ENCODE measurements around the gene ASGR2.
"Not testable (repeated sequence)": the region's sequence is repeated elsewhere in the genome, so short reads cannot be mapped to it uniquely, and the experiment has no call there.

ASGR2 gene, protein sequence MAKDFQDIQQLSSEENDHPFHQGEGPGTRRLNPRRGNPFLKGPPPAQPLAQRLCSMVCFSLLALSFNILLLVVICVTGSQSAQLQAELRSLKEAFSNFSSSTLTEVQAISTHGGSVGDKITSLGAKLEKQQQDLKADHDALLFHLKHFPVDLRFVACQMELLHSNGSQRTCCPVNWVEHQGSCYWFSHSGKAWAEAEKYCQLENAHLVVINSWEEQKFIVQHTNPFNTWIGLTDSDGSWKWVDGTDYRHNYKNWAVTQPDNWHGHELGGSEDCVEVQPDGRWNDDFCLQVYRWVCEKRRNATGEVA

DNA sequence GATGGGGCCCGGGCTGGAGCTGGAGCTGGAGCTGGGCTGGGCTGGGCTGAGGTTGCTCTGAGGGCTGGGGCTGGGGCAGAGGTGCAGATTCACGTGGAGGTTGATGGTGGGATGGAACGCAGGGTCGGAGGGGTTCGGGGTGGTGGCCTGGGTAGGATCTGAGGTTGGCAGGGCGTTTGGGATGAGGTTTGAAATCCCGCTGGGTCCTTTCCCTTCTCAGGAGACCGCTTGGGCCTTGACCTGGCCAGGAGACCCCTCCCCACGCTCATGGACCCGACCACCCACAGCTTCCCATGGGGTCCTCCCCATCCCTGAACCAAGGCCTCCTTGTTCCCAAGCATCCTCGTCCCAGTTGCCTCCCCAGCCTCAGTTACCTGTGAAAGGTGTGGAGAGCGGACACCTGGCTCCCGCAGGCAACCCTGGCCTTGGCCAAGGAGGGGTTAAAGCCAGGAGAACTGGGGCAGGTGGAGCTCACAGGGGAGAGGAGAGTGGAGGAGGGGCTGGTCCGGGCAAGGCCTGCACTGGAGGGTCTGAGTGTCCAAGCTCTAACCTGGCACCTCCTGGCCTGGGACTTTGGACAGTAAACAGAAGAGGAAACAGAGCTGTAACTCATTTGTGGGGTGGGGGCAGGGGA, at the start of gene ASGR2:
Gene ASGR2 (minus strand): TSS at position 582 of the 634 bp plus-strand sequence. CDS start 582 bp downstream, outside the sequence.
- no peak for DNase-seq

DNA sequence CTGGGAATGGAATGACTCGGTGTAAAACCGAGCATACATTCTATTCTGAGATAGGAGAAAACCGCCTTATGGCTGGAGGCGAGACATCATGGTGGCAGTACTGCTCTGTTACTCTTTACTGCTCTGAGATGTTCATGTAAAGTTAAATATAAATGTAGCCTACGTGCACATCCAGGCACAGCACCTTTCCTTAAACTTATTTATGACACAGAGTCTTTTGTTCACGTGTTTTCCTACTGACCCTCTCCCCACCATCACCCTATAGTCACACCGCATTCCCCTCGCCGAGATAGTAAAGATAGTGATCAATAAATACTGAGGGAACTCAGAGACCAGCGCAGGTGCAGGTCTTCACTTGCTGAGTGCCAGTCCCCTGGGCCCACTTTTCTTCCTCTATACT, 44.9 kb upstream of the ASGR2 start:
- not testable (repeated sequence) for DNase-seq

DNA sequence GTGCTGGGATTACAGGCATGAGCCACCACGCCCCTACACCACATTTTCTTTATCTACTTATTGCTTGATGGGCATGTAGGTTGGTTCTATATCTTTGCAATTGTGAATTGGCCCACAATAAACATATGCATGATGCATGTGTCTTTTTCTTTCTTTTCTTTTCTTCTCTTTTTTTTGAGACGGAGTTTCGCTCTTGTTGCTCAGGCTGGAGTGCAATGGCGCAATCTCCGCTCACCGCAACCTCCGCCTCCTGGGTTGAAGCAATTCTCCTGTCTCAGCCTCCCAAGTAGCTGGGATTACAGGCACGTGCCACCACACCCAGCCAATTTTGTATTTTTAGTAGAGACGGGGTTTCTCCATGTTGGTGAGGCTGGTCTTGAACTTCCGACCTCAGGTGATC, 43.8 kb upstream of the ASGR2 start:
- DNase-seq: not testable (repeated sequence)

DNA sequence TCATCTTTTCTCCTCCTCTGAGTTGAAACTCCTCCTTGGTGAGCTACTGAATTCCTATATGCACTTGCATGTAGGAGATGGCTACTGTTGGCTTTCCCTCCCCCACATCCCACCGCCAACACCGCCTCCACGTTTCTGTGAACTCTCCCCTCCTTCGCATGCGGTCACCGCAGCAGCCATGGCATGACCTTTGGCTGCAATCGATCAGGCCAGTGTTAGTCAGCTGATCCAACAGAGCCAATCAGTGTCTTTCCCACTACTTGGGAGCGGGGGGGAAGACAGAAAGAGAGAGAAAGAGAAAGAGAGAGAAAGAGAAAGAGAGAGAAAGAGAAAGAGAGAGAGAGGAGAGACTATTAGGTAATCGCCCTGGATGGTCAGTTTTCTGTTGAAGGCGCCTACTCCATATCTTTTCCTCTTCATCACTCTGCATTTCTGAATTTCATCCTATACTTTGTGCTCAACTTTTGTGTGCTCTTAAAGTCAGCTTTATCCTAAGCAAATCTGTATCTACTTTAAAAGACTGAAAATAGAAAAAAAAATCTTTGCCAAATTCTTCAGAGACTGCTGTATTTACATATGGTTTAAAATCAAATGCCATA, 41.8 kb upstream of the ASGR2 start:
- no peak for DNase-seq

DNA sequence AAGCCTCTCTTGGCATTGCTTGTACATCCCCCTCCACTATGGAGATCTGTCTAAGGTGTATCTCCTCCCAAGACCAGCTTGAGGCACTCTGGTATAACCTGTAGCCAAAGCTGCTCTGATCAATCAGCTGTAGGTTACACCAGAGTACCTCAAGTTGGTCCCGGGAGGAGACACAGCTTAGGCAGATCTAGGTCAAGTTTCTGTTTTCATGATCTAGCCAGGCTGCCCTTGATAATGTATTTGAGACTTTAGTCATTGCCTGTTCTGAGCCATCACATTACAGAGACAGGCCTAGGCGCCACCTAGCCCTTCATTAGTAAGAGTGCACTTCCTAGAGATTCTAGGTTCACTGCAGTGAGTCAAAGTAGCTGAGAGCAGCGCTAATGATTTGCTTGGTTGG, 33.1 kb upstream of the ASGR2 start:
- no peak for DNase-seq

DNA sequence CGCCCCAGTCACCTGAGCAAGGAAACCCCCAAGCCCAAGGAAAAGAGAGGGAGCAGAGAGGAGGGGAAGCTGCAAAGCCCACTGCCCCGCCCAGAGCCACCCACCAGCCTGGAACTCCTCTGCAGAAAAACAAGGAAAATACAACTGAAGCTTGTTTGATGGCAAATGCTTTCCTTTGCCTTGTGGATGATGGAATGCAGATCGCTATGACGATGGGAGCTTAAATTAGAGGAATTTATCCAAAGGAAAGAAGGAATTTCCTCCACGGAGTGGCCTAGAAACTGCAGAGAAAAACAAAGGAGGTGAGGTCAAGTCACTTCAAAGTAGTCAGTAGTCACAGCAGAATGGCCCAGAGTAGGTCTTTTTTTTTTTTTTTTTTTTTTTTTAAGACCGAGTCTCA, 31.5 kb upstream of the ASGR2 start:
- no peak for DNase-seq

DNA sequence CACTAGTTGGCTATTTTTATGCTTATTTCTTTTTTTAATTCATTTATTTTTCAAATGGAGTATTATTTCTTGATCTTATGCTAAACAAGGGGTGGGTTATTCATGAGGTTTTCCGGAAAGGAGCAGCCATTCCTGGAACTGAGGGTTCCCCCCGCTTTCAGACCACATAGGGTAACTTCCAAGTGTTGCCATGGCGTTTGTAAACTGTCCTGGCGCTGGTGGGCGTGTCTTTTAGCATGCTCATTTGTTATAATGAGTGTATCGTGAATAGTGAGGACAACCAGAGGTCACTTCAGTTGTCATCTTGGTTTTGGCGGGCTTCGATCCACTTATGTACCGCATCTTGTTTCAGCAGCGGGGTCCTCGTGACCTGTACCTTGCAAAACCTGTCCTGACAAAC, 29.6 kb upstream of the ASGR2 start:
- no peak for DNase-seq

DNA sequence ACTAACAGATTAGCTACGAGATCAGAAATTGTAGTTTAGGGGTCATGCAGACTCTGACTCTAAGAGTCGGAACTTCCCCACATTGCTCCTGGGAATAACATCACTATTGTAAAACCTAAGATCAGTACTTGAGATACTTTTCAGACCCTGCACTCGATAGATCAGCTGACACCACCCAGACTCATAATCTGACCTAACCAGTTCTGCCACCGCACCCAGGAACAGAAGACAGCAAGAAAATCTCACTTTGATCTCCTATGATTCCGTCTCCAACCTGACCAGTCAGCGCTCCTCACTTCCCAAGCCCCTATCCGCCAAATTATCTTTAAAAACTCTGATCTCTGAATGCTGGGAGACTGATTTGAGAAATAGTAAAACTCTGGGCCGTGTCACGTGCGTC, 27.2 kb upstream of the ASGR2 start:
- DNase-seq: no peak

DNA sequence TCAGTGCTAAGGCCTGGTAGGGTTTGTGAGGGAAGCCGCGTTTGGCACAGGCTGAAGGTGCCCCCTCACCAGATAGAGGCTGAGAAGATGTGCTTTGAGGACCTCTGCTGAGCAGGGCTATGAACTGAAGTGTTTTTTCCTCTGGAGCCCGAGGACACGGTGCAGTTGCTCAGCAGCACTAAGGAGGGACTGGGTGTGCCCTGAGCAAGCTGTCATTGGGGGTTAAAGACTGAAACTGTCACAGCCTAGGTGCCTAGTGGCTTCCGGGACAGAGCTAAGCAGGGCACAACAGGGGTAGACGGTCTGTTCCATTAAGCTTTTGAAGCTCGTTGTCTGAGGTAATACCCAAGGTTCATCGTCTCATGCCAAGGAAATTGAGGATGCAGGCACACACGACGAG, 24.8 kb upstream of the ASGR2 start:
- no peak for DNase-seq

DNA sequence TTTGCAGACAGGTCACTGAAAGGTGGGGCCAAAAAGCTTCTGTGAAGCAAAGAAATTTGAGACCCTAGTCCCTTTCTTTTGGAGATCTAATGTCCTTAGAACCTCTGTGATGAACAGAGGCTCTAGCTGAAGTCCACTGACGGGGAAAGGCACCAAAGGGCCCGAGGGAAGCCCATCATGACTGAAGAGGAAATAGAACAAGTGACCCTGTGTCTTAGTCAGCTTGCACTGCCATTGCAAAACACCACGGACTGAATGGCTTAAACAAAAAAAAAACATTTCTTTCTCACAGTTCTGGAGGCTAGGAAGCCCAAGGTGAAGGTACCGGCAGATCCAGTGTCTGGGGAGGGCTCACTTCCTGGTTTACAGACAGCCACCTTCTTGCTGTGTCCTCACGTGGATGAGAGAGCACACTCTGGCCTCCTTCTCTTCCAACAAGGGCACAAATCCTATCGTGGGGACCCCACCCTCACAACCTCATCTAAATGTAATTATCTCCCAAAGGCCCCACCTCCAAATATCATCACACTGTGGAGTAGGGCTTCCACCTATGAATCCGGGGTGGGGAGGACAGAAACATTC, 24.3 kb upstream of the ASGR2 start:
- DNase-seq: no peak

DNA sequence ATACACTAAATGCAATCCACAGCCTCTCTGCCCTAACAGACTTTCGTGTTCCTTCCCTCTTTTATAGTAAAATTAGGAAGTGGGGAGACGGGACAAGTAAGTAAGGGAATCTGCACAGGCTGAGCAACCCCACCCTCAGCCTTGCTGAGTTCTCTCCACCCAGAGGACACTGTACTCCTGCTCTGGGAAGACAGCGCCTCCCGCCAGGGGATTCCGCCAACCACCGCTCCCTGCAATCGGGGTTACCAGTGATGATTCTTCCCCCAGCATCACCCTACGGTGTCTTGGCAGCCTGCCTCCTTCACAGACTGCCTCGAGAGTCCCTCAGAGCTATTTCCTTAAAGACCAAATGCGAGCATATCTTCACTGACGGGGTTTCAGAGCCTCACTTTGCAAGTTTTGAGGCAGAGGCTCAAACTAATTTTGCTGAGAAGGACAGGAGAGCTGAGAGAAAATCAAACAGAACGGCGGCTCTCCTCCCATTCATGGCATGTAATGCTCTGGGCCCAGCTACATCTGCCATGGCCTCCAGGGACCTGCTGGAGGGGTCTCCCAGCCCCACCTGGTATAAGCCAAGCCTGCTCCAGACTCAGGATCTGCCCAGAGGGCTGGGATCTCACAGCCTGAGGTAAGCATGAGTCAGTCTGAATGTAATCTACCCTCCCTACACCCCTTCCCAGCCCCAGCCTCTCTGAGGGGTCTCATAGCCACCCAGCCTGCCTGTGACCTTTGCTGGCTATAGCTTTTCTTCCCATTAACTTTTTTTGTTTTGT, 22.7 kb upstream of the ASGR2 start:
- DNase-seq: no peak

DNA sequence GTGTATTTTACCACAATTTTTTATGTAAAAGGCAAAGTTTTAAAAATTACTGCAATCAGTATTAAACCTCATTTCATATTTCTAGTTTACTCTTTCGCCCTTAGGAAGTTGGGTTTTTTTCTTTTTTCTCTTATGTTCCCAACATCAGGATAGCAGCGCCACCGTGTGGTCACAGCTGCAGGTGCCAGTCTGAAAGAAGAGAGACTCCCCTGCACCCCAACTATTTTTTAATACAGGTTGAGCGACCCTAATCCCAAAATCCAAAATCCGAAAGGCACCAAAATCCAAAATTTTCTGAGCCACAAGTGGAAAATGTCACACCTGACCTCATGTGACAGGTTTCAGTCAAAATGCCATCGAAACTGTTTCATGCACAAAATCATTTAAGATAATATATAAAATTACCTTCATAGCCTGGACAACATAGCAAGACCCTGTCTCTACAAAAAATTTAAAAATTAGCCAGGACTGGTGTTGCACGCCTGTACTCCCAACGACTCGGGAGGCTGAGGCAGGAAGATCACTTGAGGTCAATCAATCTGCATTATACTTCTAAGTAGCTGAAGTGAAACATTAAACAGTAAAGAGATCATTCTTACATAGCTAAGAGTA, 21.8 kb upstream of the ASGR2 start:
- DNase-seq: no peak

DNA sequence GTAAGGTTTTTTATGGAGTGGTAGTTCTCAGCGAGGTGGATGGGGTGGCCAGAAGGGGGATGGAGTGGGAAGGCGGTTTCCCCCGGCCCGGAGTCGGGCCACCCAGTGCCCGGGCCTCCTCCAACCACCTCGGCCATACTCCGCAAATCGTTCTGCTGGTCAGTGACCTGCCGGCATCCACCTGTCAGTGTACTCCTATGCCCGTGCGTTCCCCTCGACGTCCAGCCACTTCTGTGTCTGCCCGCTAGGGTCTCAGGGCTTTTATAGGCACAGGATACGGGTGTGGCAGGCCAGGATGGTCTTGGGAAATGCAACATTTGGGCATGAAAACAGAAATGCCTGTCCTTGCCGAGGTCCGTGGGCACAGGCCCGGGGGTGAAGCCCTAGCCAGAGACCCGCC, 19.3 kb upstream of the ASGR2 start:
- no peak for DNase-seq

DNA sequence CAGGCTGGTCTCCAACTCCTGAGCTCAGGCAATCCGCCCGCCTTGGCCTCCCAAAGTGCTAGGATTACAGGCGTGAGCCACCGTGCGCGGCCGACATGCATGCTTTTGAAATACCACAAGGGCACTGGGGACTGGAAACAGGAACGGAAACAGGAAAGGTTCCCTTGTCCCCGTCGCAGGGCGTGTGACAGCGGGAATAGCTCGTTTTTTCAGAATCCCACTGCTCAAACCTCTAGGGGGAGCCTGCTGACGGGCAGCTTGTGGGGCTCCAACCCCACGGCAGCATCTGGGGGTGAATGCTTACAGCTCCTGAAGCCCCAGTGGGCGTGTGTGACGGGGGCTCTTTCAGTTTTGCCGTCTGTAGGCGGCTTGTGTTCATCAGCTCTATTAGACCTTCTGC, 18.8 kb upstream of the ASGR2 start:
- DNase-seq: no peak

DNA sequence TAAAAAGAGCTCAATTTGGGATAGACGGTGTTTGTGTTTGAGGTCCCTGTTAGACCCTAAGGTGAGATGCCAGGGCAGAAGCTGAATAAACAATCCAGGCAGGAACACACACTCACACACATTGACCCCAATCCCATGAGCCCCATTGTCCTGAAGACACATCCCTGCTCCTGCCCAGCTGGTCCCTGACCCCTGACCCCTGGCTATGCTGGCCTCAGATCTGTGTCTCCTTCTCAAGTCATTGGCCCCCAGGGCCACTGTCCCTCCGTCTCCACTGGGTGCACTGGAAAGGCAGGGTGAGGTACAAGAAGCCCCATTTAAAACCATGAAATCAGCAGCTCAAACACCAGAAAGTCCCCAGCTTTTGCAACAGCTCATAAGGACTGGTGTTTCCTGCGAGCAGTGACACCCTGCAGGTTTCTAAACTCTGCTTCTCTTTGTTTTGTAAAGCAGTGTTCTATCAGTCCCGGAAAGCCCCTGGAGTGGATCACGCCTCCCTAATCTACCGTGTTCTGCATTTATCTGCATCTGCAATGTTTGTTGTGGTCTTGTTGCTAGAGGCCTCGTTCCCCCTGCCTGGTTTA, 18.0 kb upstream of the ASGR2 start:
- no peak for DNase-seq

DNA sequence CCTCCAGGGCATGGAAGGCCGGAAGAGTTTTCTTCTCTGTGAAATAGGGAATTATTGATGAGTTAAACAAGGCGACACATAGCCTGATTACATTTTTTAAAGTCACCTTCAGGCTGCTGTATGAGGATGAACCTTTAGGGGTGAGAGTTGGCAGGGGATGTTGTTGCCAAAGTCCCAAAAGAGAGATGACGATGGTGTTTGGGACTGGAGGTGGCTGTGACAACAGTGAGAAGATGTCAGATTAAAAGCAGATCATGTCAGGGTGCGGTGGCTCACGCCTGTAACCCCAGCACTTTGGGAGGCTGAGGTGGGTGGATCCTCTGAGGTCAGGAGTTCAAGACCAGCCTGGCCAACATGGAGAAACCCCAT, 16.8 kb upstream of the ASGR2 start:
- DNase-seq: no peak

DNA sequence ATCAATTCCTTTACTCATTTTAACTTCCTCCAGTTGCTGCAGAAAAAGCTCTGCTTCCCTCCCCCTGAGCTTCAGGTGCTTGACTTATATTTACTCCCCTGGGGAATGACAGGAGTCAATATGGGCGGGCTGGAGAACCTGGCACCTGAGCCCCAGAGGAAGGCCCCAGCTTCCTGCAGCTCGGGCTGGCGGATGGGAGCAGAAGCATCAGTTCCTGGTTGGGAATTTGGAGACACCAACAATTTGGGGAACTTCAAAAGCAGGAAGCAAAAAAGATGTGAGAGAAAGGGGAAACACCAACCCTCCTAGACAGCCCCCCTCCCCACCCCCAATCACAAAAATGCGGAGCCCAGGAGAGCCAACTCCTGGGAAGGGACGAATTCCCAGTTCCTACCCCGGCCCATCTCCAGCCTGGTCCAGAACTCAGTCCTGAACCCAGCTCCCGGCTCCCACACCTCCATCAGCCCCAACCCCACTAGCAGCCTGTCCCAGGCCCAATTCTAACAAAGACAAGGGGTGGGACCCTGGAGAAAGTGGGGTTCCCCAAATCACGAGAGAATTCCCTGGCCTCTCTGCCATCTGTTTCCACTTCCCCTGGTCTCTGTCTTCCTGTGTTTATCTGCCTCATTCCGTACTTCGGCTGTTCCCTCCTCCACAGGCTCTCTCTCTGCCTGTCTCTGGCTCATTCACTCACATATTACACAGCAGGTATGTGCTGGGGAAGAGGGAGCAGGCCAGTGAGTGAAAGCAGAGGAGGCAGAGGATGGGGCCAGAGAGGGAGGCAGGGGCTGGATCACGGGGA, 16.2 kb upstream of the ASGR2 start:
- DNase-seq: no peak

DNA sequence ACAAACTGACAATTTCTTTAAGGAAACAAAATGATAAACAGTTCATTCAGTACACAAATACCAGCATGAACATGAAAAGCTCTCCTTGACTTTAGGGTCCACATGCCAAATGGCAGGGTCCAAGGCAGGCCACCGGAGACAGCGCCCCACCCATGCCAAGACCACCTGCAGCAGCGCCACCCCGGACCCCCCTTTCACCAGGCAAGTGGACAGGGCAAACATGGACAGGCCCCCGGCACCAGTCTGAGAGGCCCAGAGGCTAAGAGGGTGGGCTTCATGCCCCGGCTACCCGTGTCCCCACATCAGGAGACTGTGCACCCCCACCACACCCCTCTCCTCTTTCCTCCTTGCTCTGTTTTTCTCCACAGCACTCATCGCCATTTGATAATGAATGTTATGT, 14.7 kb upstream of the ASGR2 start:
- DNase-seq: no peak

DNA sequence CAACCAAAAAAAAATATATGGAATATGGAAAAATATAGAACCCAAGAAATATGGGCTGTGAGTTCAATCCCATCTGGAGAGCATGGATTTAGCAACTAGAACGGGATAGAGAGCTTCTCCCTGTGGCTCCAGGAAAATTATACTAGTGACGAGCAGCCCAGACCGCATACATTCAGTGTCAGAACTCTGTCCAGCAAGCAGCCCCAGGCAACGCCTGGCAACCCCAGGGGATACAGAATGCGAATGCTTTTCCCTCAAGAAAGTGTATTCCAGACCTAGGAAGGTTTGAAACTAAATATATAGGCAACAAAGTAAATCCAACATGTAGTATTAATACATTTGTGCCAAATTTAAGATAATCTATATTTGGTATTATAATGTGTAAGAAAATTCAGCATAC, 13.5 kb upstream of the ASGR2 start:
- no peak for DNase-seq

DNA sequence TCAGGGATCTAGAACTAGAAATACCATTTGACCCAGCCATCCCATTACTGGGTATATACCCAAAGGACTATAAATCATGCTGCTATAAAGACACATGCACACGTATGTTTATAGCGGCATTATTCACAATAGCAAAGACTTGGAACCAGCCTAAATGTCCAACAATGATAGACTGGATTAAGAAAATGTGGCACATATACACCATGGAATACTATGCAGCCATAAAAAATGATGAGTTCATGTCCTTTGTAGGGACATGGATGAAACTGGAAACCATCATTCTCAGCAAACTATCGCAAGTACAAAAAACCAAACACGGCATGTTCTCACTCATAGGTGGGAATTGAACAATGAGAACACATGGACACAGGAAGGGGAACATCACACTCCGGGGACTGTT, 12.9 kb upstream of the ASGR2 start:
- DNase-seq: not testable (repeated sequence)

DNA sequence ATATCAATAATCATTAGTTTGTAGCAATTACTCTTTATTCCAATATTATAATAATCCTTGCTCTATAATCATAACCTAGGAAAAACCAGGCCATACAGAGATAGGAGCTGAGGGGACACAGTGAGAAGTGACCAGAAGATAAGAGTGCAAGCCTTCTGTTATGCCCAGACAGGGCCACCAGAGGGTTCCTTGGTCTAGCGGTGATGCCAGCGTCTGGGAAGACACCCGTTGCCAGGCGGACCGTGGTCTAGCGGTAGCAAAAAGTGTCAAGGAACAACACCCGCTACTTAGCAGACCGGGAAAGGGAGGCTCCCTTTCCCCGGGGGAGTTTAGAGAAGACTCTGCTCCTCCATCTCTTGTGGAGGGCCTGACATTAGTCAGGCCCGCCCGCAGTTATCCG, 11.8 kb upstream of the ASGR2 start:
- not testable (repeated sequence) for DNase-seq

DNA sequence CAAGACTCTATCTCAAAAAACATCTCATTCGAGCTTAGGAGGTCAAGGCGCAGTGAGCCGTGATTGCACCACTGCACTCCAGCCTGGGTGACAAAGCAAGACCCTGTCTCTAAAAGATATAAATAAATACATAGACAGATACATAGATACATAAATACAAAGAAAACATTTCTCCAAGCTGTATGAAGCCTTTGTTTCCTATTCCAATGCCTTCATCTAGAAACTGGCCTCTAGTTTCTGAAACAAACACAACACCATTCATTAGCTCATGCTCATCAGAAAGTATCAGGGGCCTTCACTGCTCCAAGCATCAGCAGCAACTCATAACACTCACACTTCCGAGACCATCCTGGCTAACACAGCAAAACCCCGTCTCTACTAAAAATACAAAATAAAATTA, 10.3 kb upstream of the ASGR2 start:
- no peak for DNase-seq

All from cortex of kidney (tissue), 1 donor.